ENCODE data around the gene KDM4B.

The KDM4B gene

DNA sequence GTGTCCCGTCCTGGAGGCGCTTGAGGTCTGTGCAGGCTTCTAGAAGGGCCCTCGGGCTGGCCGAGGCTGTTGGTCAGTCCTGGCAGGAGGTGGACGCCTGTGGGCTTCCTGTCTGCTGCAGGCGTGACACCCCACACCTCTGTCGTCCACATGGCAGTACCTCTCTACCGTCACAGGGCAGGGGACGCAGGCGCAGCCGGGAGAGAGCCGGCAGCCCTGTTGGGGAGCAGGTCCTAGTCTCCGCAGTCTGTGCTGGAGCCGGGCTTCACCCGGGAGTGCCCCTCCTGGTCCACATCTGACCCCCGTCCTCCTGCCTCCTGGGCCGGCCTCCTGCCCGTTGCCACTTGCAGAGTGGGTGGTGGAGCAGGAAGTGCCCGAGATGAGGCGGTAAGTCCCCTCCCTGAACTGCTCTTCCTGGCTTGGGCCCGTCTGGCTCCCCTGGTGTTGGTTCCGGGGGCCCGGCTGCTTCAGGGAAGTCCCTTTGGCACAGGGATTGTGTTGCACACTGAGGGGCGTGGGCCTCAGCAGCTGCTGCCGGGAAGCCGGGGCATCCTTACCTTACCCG is 106.0 kb downstream of the KDM4B start:
- no peak for TF ChIP-seq CTCF (IDR thresholded peaks at IDR 0.05; ENCODE audit: insufficient read depth, missing control alignments)
- DNase-seq (ENCODE audit: insufficient read length, low spot score) (no peak), FAIRE-seq (no peak)

GRCh38 chr19:5075597-5075996 is 106.7 kb downstream of the KDM4B start:
- DNase-seq (ENCODE audit: insufficient read length, low spot score) (no peak), FAIRE-seq (no peak)
- TF ChIP-seq CTCF (IDR thresholded peaks at IDR 0.05; ENCODE audit: insufficient read depth, missing control alignments), result no peak

GRCh38 chr19:5076440-5077208 is 107.7 kb downstream of the KDM4B start:
- no peak for TF ChIP-seq CTCF (IDR thresholded peaks at IDR 0.05; ENCODE audit: insufficient read depth, missing control alignments)
- no peak for FAIRE-seq
- DNase-seq (ENCODE audit: insufficient read length, low spot score), result no peak

- DNase-seq (ENCODE audit: insufficient read length, low spot score), result no peak
- TF ChIP-seq CTCF (IDR thresholded peaks at IDR 0.05; ENCODE audit: insufficient read depth, missing control alignments), result no peak
- no peak for FAIRE-seq
Observed at GRCh38 chr19:5077209-5077515, 108.2 kb downstream of the KDM4B start.

DNA sequence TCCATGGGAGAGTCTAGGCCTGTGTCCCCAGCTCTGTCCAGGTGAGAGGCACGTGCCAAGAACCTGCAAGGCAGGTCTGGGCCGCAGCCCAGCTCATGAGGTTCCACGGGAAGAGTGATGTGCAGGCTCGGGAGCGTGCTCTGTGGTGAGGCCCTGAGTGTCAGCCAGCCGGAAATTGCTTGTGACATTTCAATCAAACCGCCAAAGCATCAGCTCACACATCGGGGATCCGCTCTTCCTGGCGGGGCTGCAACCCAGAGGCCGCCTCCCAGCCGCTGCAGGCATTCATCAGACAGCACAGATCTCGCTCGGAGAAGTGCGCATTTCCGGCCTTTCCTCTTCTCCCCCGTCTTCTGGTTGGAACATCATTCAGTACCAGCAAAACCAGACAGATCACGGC is 109.3 kb downstream of the KDM4B start:
- TF ChIP-seq CTCF (IDR thresholded peaks at IDR 0.05; ENCODE audit: insufficient read depth, missing control alignments), result no peak
- DNase-seq (ENCODE audit: insufficient read length, low spot score) (no peak), FAIRE-seq (no peak)

- no peak for TF ChIP-seq CTCF (IDR thresholded peaks at IDR 0.05; ENCODE audit: insufficient read depth, missing control alignments)
- DNase-seq (ENCODE audit: insufficient read length, low spot score) (no peak), FAIRE-seq (no peak)
Observed at GRCh38 chr19:5078666-5079065, 109.8 kb downstream of the KDM4B start.

DNA sequence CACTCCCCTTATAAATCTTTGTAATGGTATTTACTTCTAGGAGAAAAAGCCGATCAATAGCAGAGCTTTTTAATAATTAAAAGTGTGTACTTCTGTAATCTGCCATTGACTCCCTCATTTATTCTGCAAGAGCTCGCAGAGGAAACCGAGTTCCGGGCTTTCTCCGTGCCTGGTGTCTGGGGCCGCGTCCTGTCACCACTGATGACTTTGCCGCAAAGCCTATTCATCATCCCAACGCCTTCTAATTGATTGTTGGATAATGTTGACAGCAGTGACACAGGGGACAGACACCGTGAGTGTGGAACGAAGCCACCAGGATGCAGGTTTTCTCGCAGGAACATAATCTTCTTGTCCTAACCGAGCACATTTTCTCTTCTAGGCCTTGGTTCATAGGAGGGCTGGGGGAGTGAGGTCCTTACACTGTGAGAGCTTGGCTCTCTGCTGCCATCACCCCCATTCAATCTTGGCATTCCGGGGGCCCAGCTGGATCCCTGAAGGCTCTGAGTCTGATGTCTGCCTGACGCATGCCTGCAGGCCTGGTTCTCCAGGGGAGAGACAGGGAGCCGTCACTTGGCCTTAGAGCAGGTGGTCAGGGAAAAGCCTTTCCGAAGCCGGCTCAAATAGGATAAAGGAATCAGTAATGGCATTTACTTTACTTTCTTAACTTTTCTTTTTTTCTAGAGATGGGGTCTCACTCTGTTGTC is 110.3 kb downstream of the KDM4B start:
- DNase-seq (ENCODE audit: insufficient read length, low spot score) (no peak), FAIRE-seq (no peak)
- no peak for TF ChIP-seq CTCF (IDR thresholded peaks at IDR 0.05; ENCODE audit: insufficient read depth, missing control alignments)

Measured in D721Med (cell line).